Loucy (cell line): ENCODE results near the gene UMODL1.

Source experiments
- H2AFZ ChIP-seq: fragments of 200-600 bp; sonication (generic); 2 replicates; pipeline ENCODE4 v1.6.0; 2016; ENCODE audit warnings: antibody characterized with exemption, mild to moderate bottlenecking, low read length, moderate library complexity
- H3F3A ChIP-seq: fragments of 200-600 bp; 2 replicates; pipeline ENCODE4 v1.6.0; 2016; ENCODE audit warnings: antibody characterized with exemption, low read depth, mild to moderate bottlenecking
- H3K27me3 ChIP-seq: fragments of 200-600 bp; sonication (generic); 2 replicates; pipeline ENCODE4 v1.6.1; 2014; ENCODE audit warnings: low read length, mild to moderate bottlenecking; ENCODE audit not compliant: insufficient read depth, poor library complexity, severe bottlenecking
- H3K36me3 ChIP-seq: fragments of 200-600 bp; sonication (generic); 2 replicates; pipeline ENCODE4 v1.6.1; 2016; ENCODE audit warnings: low read length; ENCODE audit not compliant: insufficient read depth
- H3K4me1 ChIP-seq: fragments of 200-600 bp; sonication (generic); 2 replicates; pipeline ENCODE4 v1.5.1; 2014; ENCODE audit warnings: low read length, mild to moderate bottlenecking; ENCODE audit not compliant: insufficient read depth, poor library complexity, severe bottlenecking
- H3K4me2 ChIP-seq: fragments of 200-600 bp; sonication (generic); 2 replicates; pipeline ENCODE4 v1.6.0; 2014; ENCODE audit warnings: antibody characterized with exemption, low read length, low read depth, mild to moderate bottlenecking; ENCODE audit not compliant: poor library complexity, severe bottlenecking
- H3K4me3 ChIP-seq: fragments of 200-600 bp; sonication (generic); 2 replicates; pipeline ENCODE4 v1.5.1; 2014; ENCODE audit warnings: low read length, mild to moderate bottlenecking, mixed read lengths; ENCODE audit not compliant: poor library complexity, severe bottlenecking
- H3K79me2 ChIP-seq: fragments of 200-600 bp; sonication (generic); 2 replicates; pipeline ENCODE4 v1.6.1; 2014; ENCODE audit warnings: low read length; ENCODE audit not compliant: insufficient read depth
- H3K9ac ChIP-seq: fragments of 200-600 bp; sonication (generic); 2 replicates; pipeline ENCODE4 v1.6.0; 2014; ENCODE audit warnings: mild to moderate bottlenecking, low read depth, low read length, moderate library complexity; ENCODE audit not compliant: poor library complexity, severe bottlenecking
- H3K9me2 ChIP-seq: fragments of 200-600 bp; sonication (generic); replicated peaks from 2 replicates; pipeline ENCODE4 v1.6.1; 2016; ENCODE audit warnings: low read depth, low read length, mixed read lengths
- H3K9me3 ChIP-seq: fragments of 200-600 bp; sonication (generic); 2 replicates; pipeline ENCODE4 v1.6.1; 2014; ENCODE audit warnings: mild to moderate bottlenecking, antibody characterized with exemption, low read length, low read depth; ENCODE audit not compliant: insufficient read depth
- H4K20me1 ChIP-seq: fragments of 200-600 bp; sonication (generic); 2 replicates; pipeline ENCODE4 v1.6.0; 2014; ENCODE audit warnings: antibody characterized with exemption, low read length, mild to moderate bottlenecking; ENCODE audit not compliant: insufficient read depth, poor library complexity, severe bottlenecking
- CTCF ChIP-seq: fragments of 200-600 bp; sonication (generic); conservative IDR thresholded peaks from 2 replicates; pipeline ENCODE4 v1.5.1; 2014; ENCODE audit warnings: mild to moderate bottlenecking, antibody characterized with exemption, low read length
- EZH2phosphoT487 ChIP-seq: fragments of 200-600 bp; IDR thresholded peaks from 2 replicates; pipeline ENCODE4 v1.6.1; 2018; ENCODE audit warnings: antibody characterized with exemption, mild to moderate bottlenecking, moderate library complexity, borderline replicate concordance

UMODL1 gene

GRCh38 chr21:42153746-42154145 is 82.6 kb downstream of the UMODL1 start:
- no peak overlapping the region for H3K9ac ChIP-seq
- H2AFZ ChIP-seq = no peak overlapping the region
- H3K9me2 ChIP-seq = no peaks in the 10 kb centered on the region
- no peak overlapping the region for H3K4me3 ChIP-seq
- no peaks in the 10 kb centered on the region for H3K36me3 ChIP-seq
- H3K27me3 ChIP-seq = no peaks in the 10 kb centered on the region
- no peaks in the 10 kb centered on the region for H3F3A ChIP-seq
- H4K20me1 ChIP-seq = no peaks in the 10 kb centered on the region
- H3K4me2 ChIP-seq = no peak overlapping the region
- H3K9me3 ChIP-seq = no peaks in the 10 kb centered on the region
- TF ChIP-seq EZH2phosphoT487 (no peak), CTCF (no peak)
- peaks cover 19% of the 10 kb centered on the region for H3K4me1 ChIP-seq
- H3K79me2 ChIP-seq = no peaks in the 10 kb centered on the region

GRCh38 chr21:42154237-42155044 is 83.3 kb downstream of the UMODL1 start:
- Histone ChIP-seq H2AFZ (no peak overlapping the region), H3K4me1 (peaks cover 19% of the 10 kb centered on the region), H3K9ac (no peak overlapping the region), H3K36me3 (no peaks in the 10 kb centered on the region), H3K79me2 (no peaks in the 10 kb centered on the region), H3K9me2 (no peaks in the 10 kb centered on the region), H3K4me3 (no peak overlapping the region), H3K9me3 (no peaks in the 10 kb centered on the region), H4K20me1 (no peaks in the 10 kb centered on the region), H3K4me2 (no peak overlapping the region), H3K27me3 (no peaks in the 10 kb centered on the region), H3F3A (no peaks in the 10 kb centered on the region)
- TF ChIP-seq CTCF = no peak
- no peak for TF ChIP-seq EZH2phosphoT487

DNA sequence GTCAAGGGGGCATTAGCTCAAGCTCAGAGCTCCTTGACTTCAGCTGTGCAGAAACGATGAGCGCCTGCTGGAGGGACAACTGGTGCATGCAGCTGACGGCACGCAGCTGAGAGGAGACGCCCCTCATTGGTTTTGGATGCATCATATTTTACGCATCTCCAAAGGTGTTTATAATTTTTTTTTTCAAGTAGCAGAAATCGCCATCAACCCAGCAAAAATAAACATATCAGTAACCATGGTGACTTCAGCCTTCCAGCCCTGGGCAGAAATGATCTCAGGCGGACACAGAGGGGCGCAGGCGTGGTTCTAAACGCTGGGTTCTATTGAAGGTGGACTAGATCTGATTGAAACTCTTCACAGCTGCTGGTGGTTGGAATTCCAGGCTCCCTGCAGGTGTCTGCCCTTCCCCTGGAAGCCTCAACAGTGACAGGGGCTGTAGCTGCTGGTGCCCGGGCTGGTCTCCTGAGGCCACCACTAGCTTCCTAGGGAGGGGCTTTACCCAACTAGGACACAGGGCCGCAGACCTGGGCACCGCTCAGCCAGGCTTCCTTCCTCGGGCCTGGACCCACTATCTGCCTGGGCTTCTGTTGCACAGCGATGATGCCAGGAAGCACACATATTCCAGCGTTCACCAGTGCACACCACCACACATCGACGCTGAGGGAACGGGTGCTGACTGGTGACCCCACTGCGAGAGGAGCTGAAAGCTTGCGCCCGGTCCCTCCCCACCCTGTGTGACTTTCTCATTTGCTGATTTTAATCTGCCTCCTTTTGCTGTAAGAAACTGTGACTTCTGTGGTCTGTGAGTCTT is 84.1 kb downstream of the UMODL1 start:
- H3K9me2 ChIP-seq = no peaks in the 10 kb centered on the region
- H3K9me3 ChIP-seq = no peaks in the 10 kb centered on the region
- no peaks in the 10 kb centered on the region for H3K27me3 ChIP-seq
- H3K36me3 ChIP-seq = no peaks in the 10 kb centered on the region
- H4K20me1 ChIP-seq = no peaks in the 10 kb centered on the region
- no peak for TF ChIP-seq CTCF
- TF ChIP-seq EZH2phosphoT487 = no peak
- H3F3A ChIP-seq = no peaks in the 10 kb centered on the region
- no peak overlapping the region for H3K4me2 ChIP-seq
- no peaks in the 10 kb centered on the region for H3K79me2 ChIP-seq
- H3K4me1 ChIP-seq = peaks cover 23% of the 10 kb centered on the region
- no peak overlapping the region for H3K4me3 ChIP-seq
- no peak overlapping the region for H3K9ac ChIP-seq
- H2AFZ ChIP-seq = no peak overlapping the region
